ENCODE results near the gene RAP1GAP2.

RAP1GAP2 gene

GRCh38 chr17:3032258-3033247 is 236.3 kb downstream of the RAP1GAP2 start:
- no peaks in the 10 kb centered on the region for H3F3A ChIP-seq (ENCODE audit: insufficient read depth, low read length)
- H3K9me2 ChIP-seq (replicated peaks; ENCODE audit: insufficient read depth, low read length): no peaks in the 10 kb centered on the region
- peaks cover 5% of the 10 kb centered on the region for H3K27me3 ChIP-seq (replicated peaks; ENCODE audit: insufficient read depth, low read length)
- H3K79me2 ChIP-seq (ENCODE audit: low read length): no peaks in the 10 kb centered on the region
- TF ChIP-seq EZH2 (optimal IDR thresholded peaks at IDR 0.05; ENCODE audit: low read depth, low read length) (no peak), EZH2phosphoT487 (IDR thresholded peaks at IDR 0.05; ENCODE audit: low read length) (no peak), CTCF (IDR thresholded peaks at IDR 0.05; ENCODE audit: low read length) (no peak)
- no peak overlapping the region for H3K4me2 ChIP-seq (ENCODE audit: low read depth, low read length)
- H4K20me1 ChIP-seq (ENCODE audit: insufficient read depth, low read length): no peaks in the 10 kb centered on the region
- no peak overlapping the region for H3K27ac ChIP-seq (ENCODE audit: low read length)
- no peaks in the 10 kb centered on the region for H3K4me1 ChIP-seq (ENCODE audit: low read length)
- no peaks in the 10 kb centered on the region for H3K9me3 ChIP-seq (replicated peaks; ENCODE audit: insufficient read depth, low read length)
- H3K9ac ChIP-seq (ENCODE audit: low read length): no peak overlapping the region
- DNase-seq: no peak
- H3K4me3 ChIP-seq (ENCODE audit: low read length): no peak overlapping the region
- no peak overlapping the region for H2AFZ ChIP-seq (ENCODE audit: low read length)
- no peaks in the 10 kb centered on the region for H3K36me3 ChIP-seq (replicated peaks; ENCODE audit: insufficient read depth, low read length)

- no peaks in the 10 kb centered on the region for H3K9me3 ChIP-seq (replicated peaks; ENCODE audit: insufficient read depth, low read length)
- no peaks in the 10 kb centered on the region for H3K79me2 ChIP-seq (ENCODE audit: low read length)
- no peaks in the 10 kb centered on the region for H3F3A ChIP-seq (ENCODE audit: insufficient read depth, low read length)
- H3K9ac ChIP-seq (ENCODE audit: low read length): no peak overlapping the region
- no peak overlapping the region for H3K4me3 ChIP-seq (ENCODE audit: low read length)
- no peaks in the 10 kb centered on the region for H3K4me1 ChIP-seq (ENCODE audit: low read length)
- no peak overlapping the region for H2AFZ ChIP-seq (ENCODE audit: low read length)
- H4K20me1 ChIP-seq (ENCODE audit: insufficient read depth, low read length): no peaks in the 10 kb centered on the region
- H3K36me3 ChIP-seq (replicated peaks; ENCODE audit: insufficient read depth, low read length): no peaks in the 10 kb centered on the region
- no peaks in the 10 kb centered on the region for H3K9me2 ChIP-seq (replicated peaks; ENCODE audit: insufficient read depth, low read length)
- no peak for DNase-seq
- TF ChIP-seq CTCF (IDR thresholded peaks at IDR 0.05; ENCODE audit: low read length): no peak
- no peak for TF ChIP-seq EZH2phosphoT487 (IDR thresholded peaks at IDR 0.05; ENCODE audit: low read length)
- TF ChIP-seq EZH2 (optimal IDR thresholded peaks at IDR 0.05; ENCODE audit: low read depth, low read length): no peak
- H3K27ac ChIP-seq (ENCODE audit: low read length): no peak overlapping the region
- peaks cover 5% of the 10 kb centered on the region for H3K27me3 ChIP-seq (replicated peaks; ENCODE audit: insufficient read depth, low read length)
- no peak overlapping the region for H3K4me2 ChIP-seq (ENCODE audit: low read depth, low read length)
These were observed 237.0 kb downstream of the RAP1GAP2 start for GRCh38 chr17:3033248-3033640.

- no peaks in the 10 kb centered on the region for H3K36me3 ChIP-seq (replicated peaks; ENCODE audit: insufficient read depth, low read length)
- no peak overlapping the region for H3K4me2 ChIP-seq (ENCODE audit: low read depth, low read length)
- H3K27me3 ChIP-seq (replicated peaks; ENCODE audit: insufficient read depth, low read length): peaks cover 5% of the 10 kb centered on the region
- H3K9me3 ChIP-seq (replicated peaks; ENCODE audit: insufficient read depth, low read length): no peaks in the 10 kb centered on the region
- H3K4me3 ChIP-seq (ENCODE audit: low read length): no peak overlapping the region
- no peak for DNase-seq
- no peak overlapping the region for H2AFZ ChIP-seq (ENCODE audit: low read length)
- H3F3A ChIP-seq (ENCODE audit: insufficient read depth, low read length): no peaks in the 10 kb centered on the region
- no peak overlapping the region for H3K9ac ChIP-seq (ENCODE audit: low read length)
- TF ChIP-seq EZH2 (optimal IDR thresholded peaks at IDR 0.05; ENCODE audit: low read depth, low read length) (no peak), EZH2phosphoT487 (IDR thresholded peaks at IDR 0.05; ENCODE audit: low read length) (no peak), CTCF (IDR thresholded peaks at IDR 0.05; ENCODE audit: low read length) (no peak)
- H4K20me1 ChIP-seq (ENCODE audit: insufficient read depth, low read length): no peaks in the 10 kb centered on the region
- H3K79me2 ChIP-seq (ENCODE audit: low read length): no peaks in the 10 kb centered on the region
- no peaks in the 10 kb centered on the region for H3K9me2 ChIP-seq (replicated peaks; ENCODE audit: insufficient read depth, low read length)
- no peaks in the 10 kb centered on the region for H3K4me1 ChIP-seq (ENCODE audit: low read length)
- no peak overlapping the region for H3K27ac ChIP-seq (ENCODE audit: low read length)
These were observed 237.7 kb downstream of the RAP1GAP2 start for GRCh38 chr17:3033741-3034577.

Measured in MM.1S (cell line).